WTC11 (cell line): ENCODE data around the gene CCDC88A.

ENCODE experiments used
- CTCF ChIP-seq: fragments of 200-600 bp; IDR thresholded peaks from 2 replicates; pipeline ENCODE4 v1.8.0; 2022; ENCODE audit warnings: antibody characterized with exemption
- ELF4 ChIP-seq: sonication (generic); formaldehyde crosslinking; IDR thresholded peaks from 2 replicates; pipeline ENCODE4 v1.8.1; 2022; ENCODE audit warnings: low read depth, mild to moderate bottlenecking, moderate library complexity, missing genetic modification reagents
- NFE2L1 ChIP-seq: sonication (generic); formaldehyde crosslinking; IDR thresholded peaks from 2 replicates; pipeline ENCODE4 v1.8.1; 2023; ENCODE audit warnings: missing genetic modification reagents
- USF2 ChIP-seq: sonication (generic); formaldehyde crosslinking; IDR thresholded peaks from 2 replicates; pipeline ENCODE4 v1.8.1; 2023; ENCODE audit warnings: mild to moderate bottlenecking, missing genetic modification reagents, moderate library complexity
- ZSCAN18 ChIP-seq: fragments of 250-450 bp; sonication (Bioruptor Pico); IDR thresholded peaks from 2 replicates; pipeline ENCODE4 v2.1.2; 2022; ENCODE audit warnings: mild to moderate bottlenecking, moderate library complexity
- TF ChIP-seq, protein P1 (sequence below): sonication (generic); formaldehyde crosslinking; IDR thresholded peaks from 2 replicates; pipeline ENCODE4 v1.8.1; 2022; ENCODE audit warnings: low read depth, mild to moderate bottlenecking, moderate library complexity, missing genetic modification reagents, borderline replicate concordance
- TF ChIP-seq, protein P2 (sequence below): sonication (generic); formaldehyde crosslinking; IDR thresholded peaks from 2 replicates; pipeline ENCODE4 v1.8.1; 2022; ENCODE audit warnings: missing genetic modification reagents, borderline replicate concordance

- TF ChIP-seq ELF4 (CRISPR knock-in tag) = no peak
- TF ChIP-seq ZSCAN18 (CRISPR knock-in tag) = no peak
- no peak for TF ChIP-seq USF2 (CRISPR knock-in tag)
- TF ChIP-seq, protein P1, sequence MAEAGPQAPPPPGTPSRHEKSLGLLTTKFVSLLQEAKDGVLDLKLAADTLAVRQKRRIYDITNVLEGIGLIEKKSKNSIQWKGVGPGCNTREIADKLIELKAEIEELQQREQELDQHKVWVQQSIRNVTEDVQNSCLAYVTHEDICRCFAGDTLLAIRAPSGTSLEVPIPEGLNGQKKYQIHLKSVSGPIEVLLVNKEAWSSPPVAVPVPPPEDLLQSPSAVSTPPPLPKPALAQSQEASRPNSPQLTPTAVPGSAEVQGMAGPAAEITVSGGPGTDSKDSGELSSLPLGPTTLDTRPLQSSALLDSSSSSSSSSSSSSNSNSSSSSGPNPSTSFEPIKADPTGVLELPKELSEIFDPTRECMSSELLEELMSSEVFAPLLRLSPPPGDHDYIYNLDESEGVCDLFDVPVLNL (CRISPR knock-in tag) = no peak
- TF ChIP-seq, protein P2, sequence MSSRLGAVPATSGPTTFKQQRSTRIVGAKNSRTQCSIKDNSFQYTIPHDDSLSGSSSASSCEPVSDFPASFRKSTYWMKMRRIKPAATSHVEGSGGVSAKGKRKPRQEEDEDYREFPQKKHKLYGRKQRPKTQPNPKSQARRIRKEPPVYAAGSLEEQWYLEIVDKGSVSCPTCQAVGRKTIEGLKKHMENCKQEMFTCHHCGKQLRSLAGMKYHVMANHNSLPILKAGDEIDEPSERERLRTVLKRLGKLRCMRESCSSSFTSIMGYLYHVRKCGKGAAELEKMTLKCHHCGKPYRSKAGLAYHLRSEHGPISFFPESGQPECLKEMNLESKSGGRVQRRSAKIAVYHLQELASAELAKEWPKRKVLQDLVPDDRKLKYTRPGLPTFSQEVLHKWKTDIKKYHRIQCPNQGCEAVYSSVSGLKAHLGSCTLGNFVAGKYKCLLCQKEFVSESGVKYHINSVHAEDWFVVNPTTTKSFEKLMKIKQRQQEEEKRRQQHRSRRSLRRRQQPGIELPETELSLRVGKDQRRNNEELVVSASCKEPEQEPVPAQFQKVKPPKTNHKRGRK (CRISPR knock-in tag) = no peak
- no peak for TF ChIP-seq NFE2L1 (CRISPR knock-in tag)
- no peak for TF ChIP-seq CTCF
Measured at GRCh38 chr2:55357927-55358326, 61.7 kb downstream of the CCDC88A start.
